GM18951 (cell line): ENCODE measurements around the gene TFF3.

ENCODE experiments used
- POLR2A ChIP-seq: IDR thresholded peaks from 4 replicates; pipeline ENCODE4 v1.6.1; 2011; ENCODE audit warnings: mild to moderate bottlenecking; ENCODE audit not compliant: insufficient read length, insufficient read depth; ENCODE audit errors: extremely low read depth
- in situ Hi-C: fragments of 300-500 bp; cut with MboI; formaldehyde crosslinking; loops from one replicate; pipeline ENCODE4 v1.12.0; 2022; ENCODE audit warnings: low sequenced_read_pairs, mixed read lengths, inconsistent platforms; ENCODE audit not compliant: unreplicated experiment

TFF3 gene

GRCh38 chr21:42291751-42292562 is 23.3 kb downstream of the TFF3 start:
- no peak for TF ChIP-seq POLR2A
- in situ Hi-C loops = no loop called here

DNA sequence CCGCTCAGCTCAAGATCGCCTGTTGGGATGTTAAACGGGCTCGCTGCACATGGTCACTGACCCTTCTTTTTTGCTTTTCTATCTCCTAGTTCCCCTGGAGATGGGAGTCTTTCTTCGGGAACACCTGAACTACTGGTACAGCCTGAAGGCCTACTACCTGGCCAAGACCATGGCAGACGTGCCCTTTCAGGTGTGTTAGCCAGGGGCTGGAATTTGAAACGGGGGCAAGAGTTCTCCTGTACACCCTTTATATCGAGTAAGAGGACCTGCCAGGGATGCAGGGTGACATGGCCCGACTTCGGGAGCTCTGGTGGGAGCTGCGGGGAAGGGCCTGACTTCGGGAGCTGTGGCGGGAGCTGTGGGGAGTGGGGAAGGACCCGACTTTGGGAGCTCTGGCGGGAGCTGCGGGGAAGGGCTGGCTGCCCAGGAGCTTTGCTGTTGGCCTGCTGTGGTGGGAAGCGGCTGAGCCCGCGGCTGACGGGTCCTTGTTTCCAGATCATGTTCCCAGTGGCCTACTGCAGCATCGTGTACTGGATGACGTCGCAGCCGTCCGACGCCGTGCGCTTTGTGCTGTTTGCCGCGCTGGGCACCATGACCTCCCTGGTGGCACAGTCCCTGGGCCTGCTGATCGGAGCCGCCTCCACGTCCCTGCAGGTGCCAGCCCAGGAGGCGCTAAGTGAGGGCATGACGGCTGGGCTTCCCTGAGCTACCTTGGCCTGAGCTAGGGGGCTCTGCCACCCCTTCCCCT is 24.0 kb downstream of the TFF3 start:
- no peak for TF ChIP-seq POLR2A
- in situ Hi-C loops = no loop called here

DNA sequence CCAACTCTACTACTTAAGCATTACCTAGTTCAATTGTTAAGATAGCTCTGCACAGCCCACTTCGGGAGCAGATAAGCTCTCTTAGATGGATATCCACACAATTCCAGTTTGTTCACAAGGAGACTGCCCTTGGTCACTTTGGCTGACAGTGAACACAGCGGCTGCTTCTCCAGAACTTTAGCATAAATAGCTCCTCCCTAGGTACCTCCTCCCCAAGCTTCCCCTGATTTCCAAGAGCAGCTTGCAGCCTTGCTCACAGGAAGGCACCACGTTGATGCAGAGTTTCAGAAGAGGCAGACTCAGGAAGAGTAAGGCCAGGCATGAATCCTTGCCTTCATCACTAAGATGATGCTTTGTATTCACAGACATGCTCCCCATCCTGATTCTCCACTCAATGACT is 24.7 kb downstream of the TFF3 start:
- in situ Hi-C loops = no loop called here
- TF ChIP-seq POLR2A = no peak

DNA sequence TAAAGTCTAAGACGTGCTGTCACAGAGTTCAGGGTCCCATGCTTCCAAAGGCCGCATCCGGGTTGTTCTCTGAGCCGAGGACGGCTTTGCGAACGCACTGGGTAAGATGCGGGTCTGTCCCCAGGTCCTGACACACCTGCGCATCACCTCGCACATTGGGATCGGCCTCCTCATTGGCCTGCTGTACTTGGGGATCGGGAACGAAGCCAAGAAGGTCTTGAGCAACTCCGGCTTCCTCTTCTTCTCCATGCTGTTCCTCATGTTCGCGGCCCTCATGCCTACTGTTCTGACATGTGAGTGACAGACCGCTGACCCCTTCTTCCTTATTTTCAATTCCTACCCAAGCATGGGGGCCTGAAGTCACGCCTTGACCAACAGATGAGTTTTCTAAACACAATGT is 25.3 kb downstream of the TFF3 start:
- in situ Hi-C loops = no loop called here
- TF ChIP-seq POLR2A = no peak

- in situ Hi-C loops = no loop called here
- TF ChIP-seq POLR2A = no peak
These were observed 26.2 kb downstream of the TFF3 start for GRCh38 chr21:42288962-42289361.

DNA sequence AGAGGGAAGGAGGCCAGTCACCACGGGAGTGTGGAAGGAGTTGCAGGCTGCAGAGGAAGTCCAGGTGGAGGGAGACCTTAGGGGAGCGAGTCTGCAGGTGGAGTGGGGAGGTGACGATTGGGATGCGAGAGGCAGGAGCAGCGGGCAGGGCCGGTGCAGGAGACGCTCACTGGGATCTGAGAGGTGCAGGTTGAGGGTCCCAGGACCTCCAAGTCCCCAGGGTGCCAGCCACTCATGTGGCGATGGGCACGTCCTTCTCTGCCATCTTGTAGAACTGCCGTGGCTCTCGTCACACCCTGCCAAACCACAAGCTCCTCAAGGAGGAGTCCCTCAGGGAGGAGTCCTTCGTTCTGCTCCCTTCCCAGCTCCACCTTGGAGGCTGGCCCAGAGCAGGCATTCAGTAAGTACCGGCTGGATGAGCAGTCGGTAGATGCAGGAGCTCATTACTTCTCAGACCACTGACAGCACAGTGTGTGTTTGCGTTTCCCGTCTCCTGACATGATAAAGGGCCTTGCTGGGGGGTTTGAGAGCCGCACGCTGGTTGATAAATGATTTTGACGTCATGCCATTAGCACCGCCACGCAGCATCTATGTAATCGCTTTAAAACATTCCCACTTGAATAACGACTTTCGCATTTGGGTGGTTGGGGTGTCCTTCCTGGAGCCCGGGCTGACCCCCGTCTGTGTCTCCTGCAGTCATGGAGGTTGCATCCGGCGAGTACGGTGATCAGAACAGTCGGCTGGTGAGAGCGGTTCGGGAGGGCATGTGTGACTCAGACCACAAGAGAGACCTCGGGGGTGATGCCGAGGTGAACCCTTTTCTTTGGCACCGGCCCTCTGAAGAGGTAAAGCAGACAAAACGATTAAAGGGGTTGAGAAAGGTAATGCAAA is 27.8 kb downstream of the TFF3 start:
- in situ Hi-C loops = no loop called here
- no peak for TF ChIP-seq POLR2A

DNA sequence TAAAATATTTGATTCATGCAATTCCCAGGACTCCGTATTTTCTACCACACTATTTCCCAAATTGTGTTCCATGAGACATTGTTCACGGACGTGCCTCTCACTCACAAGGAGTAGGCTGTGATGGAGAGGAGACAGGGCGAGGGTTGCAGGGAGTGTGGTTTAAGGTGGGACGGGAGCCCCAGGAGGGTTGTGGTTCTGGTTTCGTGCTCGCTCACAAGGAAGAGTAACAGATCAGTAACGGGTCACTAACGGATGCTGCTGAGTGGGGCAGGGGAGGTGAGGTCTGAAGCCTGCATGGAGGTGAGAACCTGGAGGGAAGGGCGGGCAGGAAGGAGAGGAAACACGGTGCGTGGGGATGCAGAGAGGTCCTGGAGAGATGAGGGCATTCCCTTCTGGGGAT is 28.8 kb downstream of the TFF3 start:
- in situ Hi-C loops = no loop called here
- TF ChIP-seq POLR2A = no peak

- no peak for TF ChIP-seq POLR2A
- in situ Hi-C loops = no loop called here
These were observed 29.5 kb downstream of the TFF3 start for GRCh38 chr21:42285569-42286245.

DNA sequence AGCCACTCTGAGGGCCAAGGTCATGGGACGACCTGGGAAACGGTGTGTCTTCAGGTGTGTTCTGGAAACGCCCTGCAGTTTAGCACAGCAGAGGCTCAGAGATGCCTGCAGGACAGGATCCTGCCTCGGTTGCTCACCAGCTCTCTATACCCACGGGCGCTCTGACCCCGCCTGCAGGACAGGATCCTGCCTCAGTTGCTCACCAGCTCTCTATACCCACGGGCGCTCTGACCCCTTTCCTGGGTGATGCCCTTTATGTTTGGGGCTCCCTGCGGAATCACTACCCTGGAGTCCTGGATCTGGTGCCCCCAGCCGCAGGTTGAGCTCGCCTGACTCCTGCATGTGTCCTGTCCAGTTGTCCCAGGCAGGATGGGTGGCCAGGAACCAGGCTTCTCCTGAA is 32.5 kb downstream of the TFF3 start:
- in situ Hi-C loops = no loop called here
- TF ChIP-seq POLR2A = no peak

- in situ Hi-C loops = no loop called here
- no peak for TF ChIP-seq POLR2A
These were observed 33.2 kb downstream of the TFF3 start for GRCh38 chr21:42282021-42282420.

- in situ Hi-C loops = no loop called here
- TF ChIP-seq POLR2A = no peak
These were observed 34.0 kb downstream of the TFF3 start for GRCh38 chr21:42281181-42281680.

DNA sequence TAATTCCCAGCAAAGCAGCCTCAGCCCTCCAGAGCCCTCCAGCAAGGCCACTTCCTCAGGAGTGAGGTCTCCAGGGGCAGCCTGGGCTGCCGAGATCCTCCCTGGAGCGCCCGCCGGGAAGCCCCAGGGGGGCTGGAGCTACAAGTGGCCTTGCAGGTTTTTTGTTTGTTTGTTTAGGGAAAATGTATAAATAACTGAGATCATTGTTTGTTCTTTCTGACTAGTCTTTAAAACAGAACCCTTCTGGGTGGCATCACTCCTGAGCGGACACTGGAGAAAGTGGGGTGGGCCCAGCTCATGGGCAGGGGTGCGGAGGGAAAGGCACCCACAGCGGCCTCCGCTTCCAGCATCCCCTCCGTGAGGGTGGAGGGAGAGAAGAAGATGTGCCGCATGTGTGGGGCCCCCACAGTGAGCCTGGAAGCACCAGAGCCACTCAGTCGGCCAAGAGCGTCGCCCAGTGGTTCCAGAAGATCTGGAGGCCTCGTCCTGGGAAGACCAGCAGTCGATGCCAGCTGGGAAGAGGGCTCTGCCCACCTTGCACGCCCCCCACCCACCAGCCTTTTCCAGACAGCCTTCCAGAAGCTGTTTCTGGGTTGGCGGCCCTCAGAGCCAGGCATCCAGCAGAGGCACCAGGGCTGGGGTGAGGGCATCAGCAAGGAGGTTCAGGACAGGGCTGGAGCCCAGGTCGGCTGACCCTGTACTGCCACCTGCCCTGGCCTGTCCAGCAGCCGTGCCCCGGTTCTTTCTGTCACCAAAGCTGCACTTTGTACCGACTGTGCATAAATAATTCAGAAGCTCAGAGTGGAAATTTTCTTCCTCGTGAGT is 34.6 kb downstream of the TFF3 start:
- in situ Hi-C loops = no loop called here

DNA sequence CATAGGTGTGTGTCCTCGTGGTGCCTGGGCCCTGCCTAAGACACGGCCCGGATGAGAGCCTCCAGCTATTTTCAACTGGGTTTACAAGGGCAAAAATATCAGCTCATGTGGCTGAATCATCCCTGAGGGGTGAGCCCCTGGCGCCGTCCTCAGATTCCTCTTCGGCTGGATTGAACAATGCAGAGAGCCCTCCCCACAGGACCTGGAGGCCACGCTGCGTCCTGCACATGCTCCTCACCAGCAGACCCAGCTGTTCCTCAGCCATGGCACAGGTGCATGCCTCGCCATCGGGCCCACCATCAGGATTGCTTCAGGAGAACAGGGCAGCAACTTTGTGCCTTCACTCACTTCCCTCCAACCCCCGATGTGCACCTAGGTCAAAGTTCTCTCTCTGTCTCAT is 35.3 kb downstream of the TFF3 start:
- in situ Hi-C loops = no loop called here
- TF ChIP-seq POLR2A = no peak

More for the DNA sequence above, 34.6 kb downstream of the TFF3 start:
- no peak for TF ChIP-seq POLR2A
